GM19099 (cell line): ENCODE results near the gene RPL39L.

Experiments used
- POLR2A ChIP-seq: IDR thresholded peaks from 3 replicates; pipeline ENCODE4 v1.6.1; 2011; ENCODE audit warnings: low read depth; ENCODE audit not compliant: insufficient read length; ENCODE audit errors: extremely low read depth

Gene RPL39L

GRCh38 chr3:187161556-187161955 is 22.3 kb upstream of the RPL39L start:
- no peak for TF ChIP-seq POLR2A

GRCh38 chr3:187150599-187150998 is 11.3 kb upstream of the RPL39L start:
- TF ChIP-seq POLR2A = no peak

DNA sequence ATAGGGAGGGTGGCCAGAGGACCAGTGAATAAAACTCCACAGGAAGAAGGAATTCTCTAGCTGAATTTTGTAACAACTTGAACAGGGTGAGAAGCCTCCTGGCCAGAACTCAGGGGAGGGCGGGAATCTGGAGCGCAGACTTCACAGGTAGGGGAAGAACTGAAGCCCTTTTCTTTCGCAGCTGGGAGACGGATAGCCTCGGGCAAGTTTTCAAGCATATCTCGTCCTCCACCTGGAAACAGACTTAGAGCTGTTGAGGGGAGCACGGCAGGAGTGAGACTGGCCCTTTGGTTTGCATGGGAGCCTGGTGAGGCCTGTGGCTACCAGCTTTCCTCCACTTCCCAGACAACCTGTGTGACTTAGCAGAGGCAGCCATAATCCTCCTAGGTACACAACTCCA is 10.9 kb upstream of the RPL39L start:
- TF ChIP-seq POLR2A = no peak

DNA sequence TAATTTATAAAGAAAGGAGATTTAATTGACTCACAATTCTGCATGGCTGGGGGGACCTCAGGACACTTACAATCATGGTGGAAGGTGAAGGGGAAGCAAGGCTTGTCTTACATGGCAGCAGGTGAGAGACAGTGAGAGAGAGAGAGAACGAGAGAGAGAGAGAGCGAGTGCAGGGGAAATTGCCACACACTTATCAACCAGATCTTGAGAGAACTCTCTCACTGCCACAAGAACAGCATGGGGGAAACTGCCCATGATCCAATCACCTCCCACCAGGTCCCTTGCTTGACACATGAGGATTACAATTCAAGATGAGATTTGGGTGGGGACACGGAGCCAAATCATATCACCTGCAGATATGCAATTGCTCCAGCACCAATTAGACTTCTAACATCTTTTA is 7.1 kb upstream of the RPL39L start:
- TF ChIP-seq POLR2A = no peak

- no peak for TF ChIP-seq POLR2A
Observed at GRCh38 chr3:187145149-187145895, 6.0 kb upstream of the RPL39L start.

GRCh38 chr3:187139895-187140253 is 578 bp upstream of the RPL39L start:
- no peak for TF ChIP-seq POLR2A

- no peak for TF ChIP-seq POLR2A
Observed at GRCh38 chr3:187136936-187137335, 2.4 kb downstream of the RPL39L start.

- no peak for TF ChIP-seq POLR2A
Observed at GRCh38 chr3:187136337-187136736, 3.0 kb downstream of the RPL39L start.

- TF ChIP-seq POLR2A = no peak
Observed at GRCh38 chr3:187132666-187133065, 6.6 kb downstream of the RPL39L start.

DNA sequence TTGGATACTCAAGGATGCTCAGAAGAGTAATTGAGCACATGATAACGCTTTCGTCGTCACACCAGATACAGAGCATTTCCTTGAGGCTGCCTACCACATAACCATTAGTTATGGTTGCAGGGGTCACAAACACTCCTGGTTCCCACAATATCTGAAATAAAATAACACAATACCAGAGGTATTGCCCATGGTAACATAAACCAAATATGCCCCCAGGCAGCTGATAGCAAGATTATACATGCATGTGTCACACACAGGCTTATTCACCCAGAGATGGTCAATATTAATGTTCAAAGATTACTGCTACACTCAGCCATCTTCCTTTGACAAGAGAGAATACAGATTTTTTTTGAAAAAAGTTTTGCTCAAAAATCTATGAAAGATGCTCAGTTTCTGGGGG is 7.3 kb downstream of the RPL39L start:
- no peak for TF ChIP-seq POLR2A

- no peak for TF ChIP-seq POLR2A
Observed at GRCh38 chr3:187130346-187131066, 8.8 kb downstream of the RPL39L start.

GRCh38 chr3:187125319-187126031 is 13.8 kb downstream of the RPL39L start:
- TF ChIP-seq POLR2A = no peak

DNA sequence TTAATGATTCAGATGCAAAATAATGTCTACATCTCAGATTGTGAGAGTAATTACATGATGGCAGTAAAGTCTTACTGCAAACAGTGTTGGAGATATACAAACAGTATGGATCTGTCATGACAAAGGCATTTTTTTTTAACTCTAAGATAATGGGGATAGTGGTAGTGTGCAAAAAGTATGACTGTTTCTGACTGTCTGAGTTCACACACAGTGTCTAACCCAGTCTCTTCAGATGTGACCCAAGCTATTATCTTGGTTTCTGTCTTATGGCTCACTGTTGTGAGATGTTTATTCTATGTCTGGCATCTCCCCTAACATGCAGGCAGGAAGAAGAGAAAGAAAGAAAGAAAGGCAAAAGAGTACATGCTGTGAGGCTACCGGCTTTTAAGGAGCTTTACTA is 17.0 kb downstream of the RPL39L start:
- TF ChIP-seq POLR2A = no peak

DNA sequence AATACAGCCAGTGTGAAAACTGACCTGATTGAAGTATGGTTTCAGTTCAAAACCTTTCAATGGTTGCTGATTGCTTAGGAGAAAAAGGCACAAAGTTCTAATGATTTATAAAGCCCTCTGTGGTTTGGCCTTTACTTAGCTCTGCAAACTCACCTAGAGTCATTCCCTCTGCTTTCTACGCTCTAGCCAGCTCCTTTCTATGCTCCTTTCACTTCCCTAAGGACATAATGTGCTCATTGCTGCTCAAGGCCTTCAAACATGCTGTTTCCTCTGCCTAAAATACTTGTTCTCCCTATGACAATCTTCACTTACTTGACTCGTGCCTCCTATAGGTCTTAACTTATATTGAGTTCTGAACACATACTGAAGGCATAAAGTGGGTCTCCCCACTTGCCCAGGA is 19.0 kb downstream of the RPL39L start:
- no peak for TF ChIP-seq POLR2A

DNA sequence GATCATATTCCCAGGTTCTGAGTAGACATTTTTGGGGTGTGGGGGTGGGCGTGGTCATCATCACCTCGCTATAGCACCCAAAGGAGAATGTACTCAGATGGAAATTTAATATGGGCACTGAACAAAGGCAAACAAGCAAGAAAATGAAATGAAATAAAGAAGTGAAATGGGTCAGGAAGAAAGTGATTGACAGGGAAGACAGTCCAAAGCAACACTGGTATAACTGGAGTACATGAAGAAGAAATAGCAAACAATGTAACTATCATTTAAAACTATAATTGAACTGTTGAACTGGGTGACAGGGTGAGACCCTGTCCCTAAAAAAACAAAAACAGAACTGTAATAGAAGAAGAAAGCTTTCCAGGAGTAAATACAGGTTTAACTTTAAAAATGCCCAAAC is 24.8 kb downstream of the RPL39L start:
- no peak for TF ChIP-seq POLR2A

DNA sequence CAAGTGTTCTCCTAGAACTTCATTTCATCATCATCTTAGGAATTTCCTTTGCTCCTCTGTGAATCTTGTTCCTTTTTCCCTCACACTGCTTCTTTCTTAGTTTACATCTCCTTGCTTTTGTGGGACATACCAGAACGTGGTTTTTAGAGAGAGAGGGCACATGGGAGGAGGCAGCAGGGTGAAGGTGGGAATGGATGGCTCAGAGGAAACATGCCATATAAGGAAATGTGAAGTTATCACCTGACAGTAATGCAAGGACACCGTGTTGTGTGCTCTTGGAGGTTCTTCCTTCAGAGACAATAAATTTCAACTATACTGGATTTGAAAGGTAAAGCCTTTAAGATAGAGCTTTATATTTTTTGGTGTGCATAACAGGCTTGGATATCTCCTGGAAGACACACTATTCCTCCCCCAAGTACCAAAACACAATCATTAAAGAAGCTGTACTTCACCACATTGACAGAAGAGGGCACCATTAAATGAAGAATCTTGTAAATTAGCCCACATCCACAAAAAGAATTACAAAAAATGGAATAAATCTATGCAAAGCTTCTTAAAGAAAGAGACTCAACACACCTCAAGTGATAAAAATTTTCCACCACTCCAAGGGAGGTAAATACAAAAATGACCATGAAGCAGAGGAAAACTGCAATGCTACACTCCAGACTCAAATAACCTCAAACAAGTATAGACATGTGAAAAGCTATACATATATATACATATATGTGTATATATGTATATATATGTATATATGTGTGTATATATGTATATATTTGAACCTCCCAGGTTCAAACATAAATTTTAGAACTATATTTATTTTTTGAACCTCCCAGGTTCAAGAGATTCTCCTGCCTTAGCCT is 26.1 kb downstream of the RPL39L start:
- no peak for TF ChIP-seq POLR2A

GRCh38 chr3:187110156-187110555 is 29.1 kb downstream of the RPL39L start:
- TF ChIP-seq POLR2A = no peak
